Measurements from ENCODE around the gene HOXA4.

Gene HOXA4

DNA sequence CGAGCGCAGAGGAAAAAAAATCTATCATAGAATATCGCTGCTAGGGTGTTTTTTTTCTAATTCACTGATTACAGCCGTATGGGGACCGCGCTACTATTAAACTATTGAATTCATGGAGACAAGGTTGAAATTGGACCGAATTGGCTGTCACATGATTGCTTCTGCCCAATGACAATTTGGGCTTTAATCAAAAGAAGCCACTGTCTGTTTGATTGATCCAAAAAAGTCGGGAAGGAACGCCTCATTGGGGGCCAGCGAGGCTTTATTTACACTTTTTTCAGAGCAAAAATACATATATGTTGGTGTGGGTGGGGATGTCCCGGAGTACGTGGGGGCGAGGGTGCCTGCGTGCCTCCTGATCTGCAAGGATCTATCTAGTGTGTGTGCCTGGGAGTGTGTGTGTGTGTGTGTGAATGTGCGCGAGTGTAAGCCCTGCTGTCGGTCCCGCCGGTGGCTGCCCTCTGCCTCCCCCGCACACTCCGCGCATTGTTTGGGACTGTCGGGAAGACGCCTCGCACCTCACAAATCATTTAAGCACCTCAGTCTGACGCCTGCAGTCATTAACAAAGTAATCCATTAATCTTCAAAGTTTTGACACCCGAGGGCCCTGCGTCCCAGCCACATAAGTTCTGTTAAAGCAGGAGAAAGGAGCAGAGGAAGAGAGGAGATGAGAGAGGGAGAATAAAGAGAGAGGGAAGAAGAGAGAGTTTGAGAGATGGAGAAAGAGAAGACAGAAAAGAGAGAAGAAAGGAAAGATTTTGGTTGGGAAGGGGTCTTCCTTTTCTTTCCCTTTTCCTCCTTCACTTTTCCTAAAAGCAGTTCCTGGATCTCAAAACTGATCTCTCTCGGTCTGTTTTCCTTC, 27.7 kb downstream of the HOXA4 start, which contains the start of gene HOXA2:
TSS of gene HOXA2 (minus strand) at position 103 of the 862 bp plus-strand sequence. CDS start 183 bp downstream, outside the sequence.
- DNase-seq = no peak

DNA sequence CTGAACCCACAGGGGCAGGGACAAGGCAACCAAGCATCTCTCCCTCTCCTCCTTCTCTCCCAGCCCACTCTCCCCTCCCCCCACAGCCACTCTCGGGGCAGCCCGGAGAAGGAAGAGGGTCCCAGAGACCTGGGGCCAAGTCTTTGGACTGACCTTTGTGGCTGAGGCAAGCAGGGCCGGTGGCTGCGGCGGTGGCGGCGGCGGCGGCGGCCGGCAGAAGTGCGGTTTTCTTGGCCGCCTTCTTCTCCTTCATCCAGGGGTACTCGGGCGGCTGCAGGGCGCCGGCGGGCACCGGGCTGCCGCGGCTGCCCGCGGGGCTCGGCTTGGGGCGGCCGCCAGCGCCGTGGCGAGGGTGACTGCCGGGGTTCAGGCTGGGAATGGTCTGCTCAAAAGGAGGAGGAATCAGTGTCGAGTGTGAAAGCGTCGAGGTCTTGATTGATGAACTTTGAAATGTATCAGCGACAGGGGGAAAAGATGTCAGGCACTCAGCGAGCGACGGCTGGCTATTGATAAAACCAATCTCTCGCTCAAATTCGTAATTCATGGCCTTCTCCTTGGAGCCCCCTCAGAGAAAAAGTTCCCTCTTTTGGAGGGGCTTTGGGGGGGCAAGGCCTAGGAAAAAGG, 28.5 kb downstream of the HOXA4 start:
- DNase-seq = no peak

- DNase-seq = no peak
Measured at GRCh38 chr7:27101171-27101956, 29.2 kb downstream of the HOXA4 start.

- no peak for DNase-seq
Measured at GRCh38 chr7:27100694-27101170, 29.8 kb downstream of the HOXA4 start.

DNA sequence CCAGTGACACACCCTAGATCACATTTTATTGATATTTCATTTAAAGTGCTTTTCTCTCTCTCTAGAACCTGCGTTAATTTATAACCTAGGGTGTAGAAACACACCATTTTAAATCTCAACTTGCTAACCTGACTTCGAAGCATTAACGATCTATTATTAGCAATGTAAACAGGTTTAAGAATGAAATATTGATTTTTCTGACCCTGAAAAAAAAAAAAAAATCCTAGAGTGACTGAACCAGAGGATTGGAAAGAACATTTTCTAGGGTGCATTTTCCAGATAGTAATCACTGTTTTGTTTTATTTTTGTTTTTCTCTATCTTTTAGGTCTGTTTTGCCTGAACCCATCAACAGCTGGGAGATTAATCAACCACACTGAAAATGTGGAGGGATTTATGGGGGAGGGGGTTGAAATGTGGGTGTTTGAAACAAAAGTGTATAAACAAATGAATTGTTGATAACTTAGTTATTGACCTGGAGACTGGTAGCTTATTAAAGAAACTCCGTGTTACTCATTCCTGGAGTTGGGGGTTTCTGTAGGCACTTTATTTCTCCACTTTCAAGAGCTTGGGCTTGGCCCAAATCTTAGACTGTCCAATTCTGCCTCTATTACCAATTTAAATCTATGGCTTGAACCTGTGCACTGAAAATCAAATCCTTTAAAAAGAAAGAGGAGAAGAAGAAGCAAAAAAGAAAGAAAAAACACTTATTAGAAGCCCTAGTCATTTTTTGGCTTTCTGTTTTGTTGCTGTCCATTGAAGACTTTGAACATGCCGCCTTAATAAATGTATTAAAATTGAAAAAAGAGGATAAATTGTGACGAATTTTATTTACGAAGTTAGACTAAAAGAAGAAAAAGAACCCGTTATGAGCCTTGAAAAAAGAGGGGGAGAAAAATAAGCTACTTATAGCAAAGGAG, 30.8 kb downstream of the HOXA4 start:
- DNase-seq = no peak

GRCh38 chr7:27098578-27099451, 31.7 kb downstream of the HOXA4 start:
- no peak for DNase-seq

DNA sequence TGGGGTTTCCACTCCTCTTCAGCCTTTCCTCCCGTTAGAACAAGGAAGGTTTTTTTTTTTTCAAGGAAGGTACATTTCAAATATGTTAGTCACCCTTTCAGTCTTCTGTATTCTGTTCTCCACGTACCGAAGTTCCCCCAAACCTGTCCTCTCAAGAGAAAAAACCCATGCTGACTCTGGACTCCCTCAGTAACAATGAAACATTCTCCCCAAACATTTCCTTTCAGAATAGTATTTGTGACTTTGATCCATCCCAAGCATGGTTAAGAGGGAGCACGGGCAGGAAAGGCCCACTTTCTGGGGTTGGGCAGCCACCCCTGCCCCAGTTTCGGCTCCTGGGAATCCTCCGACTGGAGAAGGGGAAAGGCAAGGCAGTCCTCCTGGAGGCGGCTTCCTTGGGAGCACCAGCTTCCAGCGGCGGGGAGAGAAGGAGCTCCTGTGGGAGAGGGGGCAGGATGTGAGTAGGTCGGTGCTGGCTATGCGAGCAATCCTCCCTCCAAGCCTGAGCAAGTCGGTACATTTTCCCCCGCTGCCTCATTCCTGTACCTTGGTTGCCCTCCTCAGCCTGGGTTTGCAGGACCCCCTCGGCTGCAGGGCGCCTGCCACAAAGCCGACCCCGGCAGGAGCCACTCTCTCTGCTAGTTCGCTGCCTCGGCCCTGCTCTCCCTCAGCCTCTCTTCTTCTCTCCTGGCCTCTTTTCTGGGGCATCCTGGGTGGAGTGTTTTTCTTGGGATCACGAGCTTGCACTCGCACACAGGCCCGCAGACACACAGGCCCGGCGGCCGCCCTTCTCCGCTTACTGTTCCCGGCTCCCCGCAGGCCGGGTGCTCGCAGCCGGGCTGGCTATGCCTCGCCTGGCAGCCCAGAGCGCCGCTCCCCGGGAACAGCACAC, 32.6 kb downstream of the HOXA4 start:
- DNase-seq = no peak

DNA sequence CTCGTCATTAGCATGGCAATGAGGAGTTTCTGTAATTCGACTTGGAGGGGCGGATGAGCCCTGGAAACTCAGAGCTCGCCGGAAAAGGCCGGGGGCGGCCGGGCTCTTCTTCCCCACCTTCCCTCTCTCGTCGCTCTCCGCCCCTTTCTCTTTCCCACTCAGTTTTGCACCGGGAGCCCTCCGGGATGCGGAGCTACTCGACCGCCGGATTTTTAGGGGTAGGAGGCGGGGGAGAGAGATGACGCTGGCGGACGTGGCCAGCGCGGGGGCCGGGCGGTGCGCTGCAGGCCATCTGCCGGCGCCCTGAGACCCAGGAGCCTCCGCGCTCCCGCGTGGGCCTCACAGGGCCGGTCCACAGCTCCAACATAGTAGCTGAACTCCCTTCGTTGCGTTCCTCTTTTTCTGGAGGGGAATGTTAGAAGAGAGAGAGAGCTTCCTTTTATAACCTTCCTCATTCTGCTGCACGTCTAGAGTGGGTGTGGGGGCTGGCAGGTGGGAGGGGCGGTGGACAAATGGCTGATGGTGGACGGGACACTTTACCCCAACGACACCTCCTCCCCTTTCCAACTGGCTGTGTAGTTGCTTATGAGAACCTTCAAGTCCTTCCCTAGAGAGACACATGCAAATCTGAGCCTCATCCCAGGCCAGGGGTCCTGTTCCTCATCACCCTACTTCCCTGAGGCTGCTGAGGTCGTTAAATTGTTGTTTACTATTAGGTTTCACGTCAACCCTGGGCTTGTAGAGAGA, 33.6 kb downstream of the HOXA4 start:
- DNase-seq = peak; percentile 60 to 75

GRCh38 chr7:27095897-27096767, 34.4 kb downstream of the HOXA4 start, which contains the start of gene HOXA1:
TSS of gene HOXA1 (minus strand) at chr7:27096000. CDS start at chr7:27095912, 88 bp downstream.
- peak; percentile 93 to 95 for DNase-seq

GRCh38 chr7:27095050-27095896, 35.3 kb downstream of the HOXA4 start:
- DNase-seq = peak; percentile 42 to 52

DNA sequence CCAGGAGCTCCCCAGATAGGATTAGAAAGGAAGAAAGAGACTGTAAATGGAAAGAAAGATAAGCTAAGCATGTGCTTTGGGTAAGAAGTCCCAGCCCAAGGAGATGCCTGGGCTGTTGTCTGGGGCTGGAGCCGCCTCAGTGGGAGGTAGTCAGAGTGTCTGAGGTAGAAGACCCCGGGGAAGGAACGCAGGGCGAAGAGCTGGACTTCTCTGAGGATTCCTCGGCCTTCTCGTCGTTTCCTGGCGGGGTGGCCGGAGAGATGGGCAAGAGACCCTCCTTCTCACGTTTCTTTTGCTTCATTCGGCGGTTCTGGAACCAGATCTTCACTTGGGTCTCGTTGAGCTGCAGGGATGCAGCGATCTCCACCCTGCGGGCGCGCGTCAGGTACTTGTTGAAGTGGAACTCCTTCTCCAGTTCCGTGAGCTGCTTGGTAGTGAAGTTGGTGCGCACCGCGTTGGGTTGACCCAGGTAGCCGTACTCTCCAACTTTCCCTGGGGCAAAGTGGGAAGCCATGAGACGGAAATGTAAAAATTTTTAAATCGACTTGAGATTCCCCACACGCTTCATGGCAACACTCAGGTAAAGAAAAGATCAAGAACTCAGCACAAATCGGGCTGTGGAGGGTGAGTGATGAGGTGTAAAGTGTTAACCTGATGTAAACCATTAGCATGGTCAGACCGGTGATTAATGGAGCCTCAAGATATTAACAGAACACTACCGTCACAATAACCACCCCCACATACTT, 36.1 kb downstream of the HOXA4 start:
- no peak for DNase-seq

DNA sequence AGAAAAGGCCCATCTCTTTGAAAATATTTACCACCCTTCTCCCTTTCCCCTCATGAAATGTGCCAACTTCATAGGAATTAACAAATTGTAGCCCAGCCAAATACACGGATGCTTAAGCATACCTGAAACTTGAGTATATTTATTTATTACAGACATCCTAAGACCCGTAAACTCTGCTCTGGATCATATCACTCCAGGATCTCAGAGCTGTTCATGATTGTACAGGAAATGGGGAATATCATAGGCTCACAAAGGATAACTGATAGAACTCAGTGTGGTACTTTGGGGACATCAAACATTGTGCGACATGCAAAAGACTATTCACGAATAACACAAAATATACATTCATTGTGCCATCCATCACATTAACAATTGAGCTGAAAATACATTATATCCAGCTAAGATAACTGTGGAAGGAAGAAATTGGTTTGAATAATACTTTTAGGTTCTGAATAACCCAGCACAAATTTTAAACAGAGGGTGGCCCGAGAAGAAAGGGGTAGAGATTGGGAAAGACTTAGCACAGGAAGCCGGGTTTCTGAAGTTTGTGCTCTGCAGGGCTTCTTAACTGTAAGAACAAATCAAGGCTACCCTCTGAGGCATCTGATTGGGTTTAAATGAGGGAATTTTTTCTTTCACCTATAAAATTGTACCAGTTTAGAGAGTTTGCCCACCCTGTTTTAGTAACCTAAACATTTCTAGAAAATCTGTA, 37.2 kb downstream of the HOXA4 start:
- no peak for DNase-seq

GRCh38 chr7:27092819-27093110, 37.8 kb downstream of the HOXA4 start:
- no peak for DNase-seq

- no peak for DNase-seq
Measured at GRCh38 chr7:27091941-27092818, 38.4 kb downstream of the HOXA4 start.

DNA sequence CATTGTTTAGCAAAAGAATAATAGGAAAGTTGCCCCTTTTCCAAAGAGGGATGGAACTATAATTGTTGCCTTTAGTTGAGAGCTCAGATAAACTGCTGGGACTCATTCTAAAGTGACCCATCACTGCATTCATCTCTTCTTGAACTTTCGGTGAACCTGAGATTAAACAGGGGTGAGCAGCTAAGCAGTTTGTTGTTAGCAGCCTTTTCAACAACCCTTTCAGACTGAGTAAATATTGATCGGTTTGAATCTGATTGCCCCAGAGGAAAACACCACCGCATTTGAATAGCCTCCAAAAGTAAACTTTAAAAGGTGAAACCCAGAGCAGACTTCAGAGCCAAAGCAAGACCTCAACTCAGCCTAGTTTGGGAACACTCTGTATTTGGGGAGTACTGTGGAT, 39.5 kb downstream of the HOXA4 start:
- DNase-seq = no peak

Measured in Kasumi-1 (cell line).